Activated gamma-delta T cell treated with anti-CD3 and anti-CD28 coated beads, Interleukin-2, amount 50 U/mL, for 16 hours (primary cell): Measurements from ENCODE around the gene ANKS6.

Source experiments
- DNase-seq: peaks from one replicate; pipeline ENCODE4 v3.0.0-alpha.2; 2020; ENCODE audit warnings: low read depth

The ANKS6 gene

DNA sequence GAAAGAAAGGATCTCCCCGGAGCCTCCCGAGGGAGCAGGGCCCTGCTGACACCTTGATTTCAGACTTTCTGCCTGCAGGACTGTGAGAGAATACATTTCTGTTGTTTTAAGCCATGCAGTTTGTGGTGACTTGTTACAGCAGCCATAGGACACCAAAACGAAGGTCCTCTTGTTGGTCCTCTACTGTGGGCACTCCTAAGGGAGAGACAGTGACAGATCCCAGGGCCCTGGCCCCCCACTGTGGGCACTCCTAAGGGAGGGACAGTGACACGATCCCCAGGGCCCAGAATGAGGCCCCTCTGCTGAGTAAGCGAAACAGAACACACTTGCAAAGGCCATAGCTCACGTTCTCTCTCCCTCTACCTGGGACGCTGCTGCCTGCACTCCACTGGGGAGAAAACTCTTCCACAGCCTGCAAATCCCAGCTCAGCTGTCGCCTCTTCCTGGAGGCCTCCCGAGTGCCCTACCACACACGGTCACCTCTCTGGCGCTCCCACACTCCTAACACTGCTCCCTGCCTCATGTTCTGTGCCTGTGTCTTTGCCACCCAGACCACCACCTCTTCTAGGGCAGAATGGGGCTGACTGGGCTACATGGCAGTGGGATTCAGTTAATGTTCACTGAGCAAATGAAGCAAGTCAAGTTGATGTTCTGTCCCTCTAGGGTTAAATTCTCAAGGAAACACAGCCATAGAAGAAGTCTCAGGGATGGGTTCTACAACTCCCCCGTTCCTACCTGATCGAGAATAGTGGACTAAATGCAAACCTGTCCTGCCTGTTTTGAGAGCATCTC is 23.8 kb downstream of the ANKS6 start:
- DNase-seq: no peak

DNA sequence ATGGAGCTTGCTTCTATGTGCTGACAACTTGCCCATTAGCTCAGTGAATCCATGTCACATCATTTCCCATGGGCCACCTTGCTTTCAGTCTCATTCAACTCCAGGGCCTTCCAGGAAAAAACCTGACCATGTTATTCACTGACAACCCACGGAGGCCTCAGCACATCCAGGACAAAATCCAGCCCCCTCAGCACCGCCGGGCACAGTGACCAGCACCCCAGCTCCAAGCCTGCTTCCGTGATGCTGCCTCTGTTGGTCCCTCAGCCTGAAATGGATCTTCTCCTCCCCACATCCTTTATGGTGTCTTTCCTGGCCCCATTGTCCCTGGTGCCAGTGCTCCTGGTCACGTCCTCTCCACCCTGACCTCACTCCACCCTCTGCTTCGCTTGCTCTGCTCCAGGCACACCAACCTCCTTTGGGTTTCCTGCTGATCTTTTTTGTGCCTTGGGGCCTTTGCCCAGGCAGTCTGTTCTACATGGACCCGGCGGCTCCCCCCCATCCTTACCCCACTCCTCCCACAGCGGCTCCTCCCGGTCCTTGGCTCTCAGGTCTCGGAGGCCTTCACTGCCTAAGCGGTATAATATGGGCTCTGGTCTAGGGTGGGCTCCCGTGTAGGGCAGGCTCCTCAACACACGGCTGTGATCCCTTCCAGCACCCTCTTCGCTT is 25.0 kb downstream of the ANKS6 start:
- no peak for DNase-seq

DNA sequence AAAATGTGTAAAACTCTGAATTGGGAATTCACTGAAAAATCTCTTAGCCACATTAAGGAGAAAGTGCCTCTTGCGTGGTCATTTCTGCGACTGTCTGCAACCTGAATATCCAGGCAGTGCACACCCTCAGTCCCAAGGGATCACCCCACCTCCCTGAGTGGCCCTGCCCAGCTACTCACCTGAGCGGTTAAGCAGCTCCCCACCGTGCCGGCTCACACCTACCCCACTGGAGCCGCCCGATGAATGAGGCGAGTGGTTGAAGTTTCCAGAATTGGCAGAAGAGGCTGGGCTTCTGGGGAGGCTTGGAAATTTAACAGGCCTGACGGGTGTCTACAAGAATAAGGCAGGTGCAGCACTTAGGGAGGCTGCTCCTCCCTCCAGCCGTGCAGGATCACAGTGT is 25.6 kb downstream of the ANKS6 start:
- no peak for DNase-seq

DNA sequence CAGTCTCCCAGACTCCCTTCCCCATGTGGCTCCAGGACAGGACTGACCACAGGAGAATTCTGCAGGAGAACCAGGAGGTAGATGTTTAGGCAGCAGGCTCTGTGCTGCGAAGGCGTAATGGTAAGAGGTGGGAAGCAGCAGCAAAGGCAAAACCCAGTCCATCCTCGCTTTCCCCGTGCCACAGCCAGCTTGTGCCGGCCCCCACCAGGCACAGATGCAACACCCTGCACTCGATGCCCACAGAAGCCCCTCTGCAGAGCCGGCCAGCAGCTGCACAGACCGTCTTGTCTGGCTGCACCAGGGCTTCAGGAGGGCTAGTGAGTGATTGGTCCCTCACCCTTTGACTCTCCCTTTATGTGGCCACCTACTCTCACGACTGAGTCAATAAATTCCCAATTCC is 28.0 kb downstream of the ANKS6 start:
- no peak for DNase-seq

DNA sequence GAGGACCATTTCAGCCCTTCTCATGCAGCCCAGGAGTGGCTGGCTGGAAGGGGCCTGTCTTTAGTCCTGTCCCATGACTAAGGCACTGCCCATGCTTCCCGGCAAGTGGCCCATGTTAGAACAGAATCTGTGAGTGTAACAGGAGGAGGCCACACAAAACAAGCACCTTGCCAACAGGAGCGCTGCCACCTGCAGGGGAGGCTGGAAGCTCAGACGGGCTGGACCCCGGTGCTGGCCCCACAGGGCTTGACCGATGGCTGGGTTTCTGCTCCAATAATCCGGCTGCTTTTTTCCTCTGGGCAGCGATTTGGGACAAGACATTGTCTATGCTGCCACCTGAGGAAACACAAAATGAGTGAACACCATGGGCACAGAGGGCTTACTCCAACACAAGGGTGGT is 28.4 kb downstream of the ANKS6 start:
- no peak for DNase-seq

DNA sequence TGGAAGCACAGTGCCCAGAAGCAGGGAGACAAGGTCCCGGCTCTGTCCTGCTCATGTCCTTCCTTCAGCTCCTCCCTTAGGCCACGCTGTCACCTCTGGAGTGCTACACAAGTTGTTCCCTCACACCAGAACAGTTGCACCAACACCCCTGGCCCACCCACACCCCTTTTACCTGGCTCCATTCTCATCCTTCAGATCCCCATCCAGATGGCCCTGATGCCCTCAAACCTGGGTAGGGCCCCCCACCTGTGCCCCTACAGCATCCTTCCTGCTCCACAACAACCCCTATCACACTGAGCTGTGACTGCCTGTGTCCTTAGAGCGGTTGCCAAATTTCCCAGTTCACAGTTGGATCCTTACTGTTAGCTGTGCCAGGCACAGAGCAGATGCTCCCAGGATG is 29.2 kb downstream of the ANKS6 start:
- no peak for DNase-seq

DNA sequence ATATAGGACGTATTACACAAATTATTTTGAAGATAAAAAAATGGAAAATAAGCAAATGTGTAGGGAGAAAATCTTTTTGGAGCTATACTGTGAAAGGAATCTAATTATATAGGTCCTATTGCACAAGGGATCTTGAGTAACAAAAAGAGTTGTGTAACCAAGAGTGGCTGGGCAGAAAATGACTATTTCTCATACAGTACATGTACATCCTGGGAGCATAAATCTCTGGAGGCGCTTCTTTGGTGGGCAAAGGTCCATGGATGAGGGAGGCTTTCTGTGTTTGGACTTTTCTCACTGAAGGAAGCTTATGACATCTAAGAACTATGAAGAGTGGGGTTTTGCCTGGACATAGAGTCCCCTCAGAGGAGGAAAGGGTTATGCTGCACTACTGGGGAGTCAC is 29.8 kb downstream of the ANKS6 start:
- DNase-seq: no peak

DNA sequence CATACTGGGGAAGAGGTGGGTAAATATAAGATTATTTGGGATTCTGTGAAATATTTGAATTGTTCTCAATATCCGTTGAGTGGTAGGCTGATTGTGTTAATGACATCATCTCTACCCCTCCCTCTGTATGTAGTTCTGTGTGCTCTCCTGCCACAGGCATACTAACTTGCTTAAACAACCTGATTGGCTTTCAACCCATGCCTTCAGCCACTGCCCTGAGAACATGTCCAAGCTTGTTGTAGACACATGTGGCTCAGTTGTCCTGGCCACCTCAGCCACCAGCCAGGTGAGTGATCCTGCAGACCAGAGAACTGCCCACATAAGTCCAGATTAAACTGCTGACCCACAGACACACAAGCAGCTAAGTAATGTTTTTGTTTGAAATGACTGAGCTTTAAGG is 31.1 kb downstream of the ANKS6 start:
- no peak for DNase-seq

DNA sequence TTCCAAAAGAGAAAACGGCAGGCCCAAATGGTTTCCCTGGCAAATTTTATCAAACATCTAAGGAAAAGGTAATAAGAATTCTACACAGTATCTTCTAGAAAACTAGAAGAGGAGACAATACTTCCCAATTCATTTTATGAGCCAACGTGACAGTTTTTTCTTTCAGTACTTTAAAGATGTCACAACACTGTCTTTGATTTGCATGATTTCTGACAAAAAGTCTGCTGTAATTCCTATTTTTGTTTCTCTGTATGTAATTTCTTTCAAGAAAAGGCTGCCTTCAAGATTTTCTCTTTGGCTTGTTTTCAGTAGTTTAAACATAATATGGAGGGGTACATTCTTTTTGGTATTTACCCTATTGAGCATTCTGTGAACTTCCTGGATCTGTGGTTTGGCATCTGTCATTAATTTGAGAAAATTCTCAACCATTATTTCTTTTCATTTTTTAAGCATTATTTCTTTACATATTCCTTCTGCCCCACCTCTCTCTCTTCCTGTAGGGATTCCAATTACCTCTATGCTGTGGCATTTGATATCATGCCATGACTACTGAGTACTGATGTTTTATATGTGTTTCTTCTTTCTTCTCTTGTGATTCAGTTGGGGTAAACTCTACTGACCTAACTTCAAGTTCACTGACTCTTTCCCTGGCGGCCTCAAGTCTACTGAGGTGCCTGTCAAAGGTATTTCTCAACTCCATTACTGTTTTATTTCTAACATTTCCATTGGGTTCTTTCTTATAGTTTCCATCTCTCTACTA is 32.2 kb downstream of the ANKS6 start:
- no peak for DNase-seq

DNA sequence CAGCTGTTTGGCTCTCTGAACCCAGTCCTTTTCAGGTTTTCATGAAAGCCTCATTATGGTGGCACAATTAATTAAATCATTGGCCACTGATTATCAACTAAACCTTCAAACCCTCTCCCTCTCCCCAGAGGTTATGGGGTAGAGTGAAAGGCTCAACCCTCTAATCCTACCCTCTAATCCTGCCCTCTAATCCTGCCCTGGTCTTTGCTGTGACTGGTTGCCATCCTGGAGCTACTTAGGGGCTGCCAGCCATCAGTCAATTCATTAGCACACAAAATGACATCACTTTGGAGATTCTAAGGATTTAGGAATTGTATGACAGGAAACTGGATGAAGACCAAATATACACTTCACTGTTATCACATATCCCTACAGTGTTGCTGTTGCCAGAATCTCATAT is 36.1 kb downstream of the ANKS6 start:
- DNase-seq: no peak

DNA sequence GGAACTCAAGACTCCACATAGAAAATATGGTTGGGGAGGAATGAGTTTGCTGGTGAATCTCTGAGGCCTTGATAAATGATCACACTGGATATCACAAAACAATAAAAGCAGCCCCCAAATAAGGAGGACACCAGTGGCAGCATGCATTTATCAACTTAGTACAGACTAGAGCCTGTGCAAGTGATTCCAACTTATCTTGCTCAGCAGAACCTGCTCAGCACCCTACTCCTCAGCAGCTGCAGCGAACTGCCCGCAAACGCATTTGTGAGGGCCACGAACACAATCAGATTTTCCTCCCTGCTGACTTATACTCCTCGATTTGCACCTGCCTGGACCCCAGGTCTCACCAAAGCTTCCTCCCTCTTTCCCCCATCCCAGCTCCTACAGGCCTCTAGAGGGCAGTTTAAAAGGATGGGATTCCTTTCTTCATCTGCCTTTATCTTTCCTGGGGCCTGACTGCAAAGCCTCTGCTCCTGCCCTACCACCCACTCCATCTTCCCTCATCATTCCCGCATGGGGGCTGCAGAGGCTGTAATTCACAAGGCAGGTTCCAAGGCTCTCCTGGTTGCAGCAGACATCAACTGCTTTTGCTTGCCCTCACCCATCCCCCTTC is 41.2 kb downstream of the ANKS6 start:
- DNase-seq: no peak

DNA sequence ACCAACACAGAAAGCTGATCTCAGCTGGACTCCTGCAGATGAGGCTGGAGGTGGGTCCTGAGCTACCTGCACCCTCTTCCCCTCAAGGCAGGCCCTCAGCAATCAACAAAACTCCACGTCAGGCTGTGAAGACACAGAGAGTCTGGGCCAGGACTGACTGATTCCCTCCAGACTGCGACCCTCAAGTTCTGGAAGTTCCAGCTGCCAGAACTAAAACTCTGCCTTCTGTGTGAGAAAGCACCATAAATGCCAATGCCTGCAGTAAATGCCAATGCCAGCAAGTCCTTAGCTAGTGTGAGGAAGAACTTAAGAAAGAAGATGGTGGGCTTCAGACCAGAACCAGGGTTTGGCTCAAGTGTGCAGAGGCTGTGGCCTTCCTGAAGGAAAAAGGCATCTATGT is 45.1 kb downstream of the ANKS6 start:
- no peak for DNase-seq

DNA sequence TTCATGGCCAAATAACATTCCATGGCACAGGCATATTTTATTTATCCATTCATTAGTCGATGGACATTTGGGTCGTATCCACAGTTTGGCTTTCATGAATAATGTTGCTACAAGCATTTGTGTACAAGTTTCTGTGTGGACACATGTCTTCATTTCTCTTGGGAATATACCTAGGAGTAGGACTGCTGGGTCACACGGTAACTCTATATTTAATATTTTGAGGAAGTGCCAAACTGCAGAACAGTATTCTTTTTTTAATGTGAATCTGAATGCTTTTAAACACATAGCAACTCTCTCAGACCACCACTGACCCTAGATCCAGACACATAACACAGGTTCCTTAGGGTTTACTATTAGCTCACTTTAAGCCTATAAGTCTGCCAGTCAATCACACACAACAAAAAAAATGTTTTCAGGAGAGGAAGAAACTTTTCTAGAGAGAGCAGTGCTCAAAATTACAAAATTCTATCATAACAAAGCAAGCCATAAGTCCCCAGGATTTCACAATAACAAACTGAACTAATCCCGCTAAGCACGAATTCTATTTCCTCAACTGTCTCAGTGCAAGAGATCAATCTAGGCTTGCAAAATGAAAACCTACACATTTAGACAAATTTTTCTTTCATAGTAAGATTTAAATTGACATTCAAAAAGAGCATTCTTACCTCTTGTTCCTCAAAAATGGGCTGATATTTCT is 45.8 kb downstream of the ANKS6 start:
- no peak for DNase-seq

DNA sequence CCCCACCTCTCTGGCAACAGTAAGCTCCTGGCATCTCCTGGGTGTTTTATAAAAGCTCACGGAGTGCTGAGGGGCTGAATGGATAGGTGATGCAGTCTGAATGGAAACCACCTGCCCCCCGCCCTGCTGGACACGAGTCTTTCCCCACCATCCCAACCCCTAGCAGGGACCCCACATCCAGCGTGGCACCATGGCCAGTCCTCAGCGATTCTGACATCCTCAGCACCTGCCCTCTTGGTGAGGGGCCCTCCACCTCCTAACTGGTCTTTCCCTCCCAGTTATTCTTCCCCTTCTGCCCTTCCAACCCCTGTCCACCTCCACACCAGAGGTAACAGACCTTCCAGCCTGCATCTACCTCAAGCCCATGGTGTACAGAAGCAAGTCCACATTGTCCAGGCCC is 48.9 kb downstream of the ANKS6 start:
- DNase-seq: no peak

DNA sequence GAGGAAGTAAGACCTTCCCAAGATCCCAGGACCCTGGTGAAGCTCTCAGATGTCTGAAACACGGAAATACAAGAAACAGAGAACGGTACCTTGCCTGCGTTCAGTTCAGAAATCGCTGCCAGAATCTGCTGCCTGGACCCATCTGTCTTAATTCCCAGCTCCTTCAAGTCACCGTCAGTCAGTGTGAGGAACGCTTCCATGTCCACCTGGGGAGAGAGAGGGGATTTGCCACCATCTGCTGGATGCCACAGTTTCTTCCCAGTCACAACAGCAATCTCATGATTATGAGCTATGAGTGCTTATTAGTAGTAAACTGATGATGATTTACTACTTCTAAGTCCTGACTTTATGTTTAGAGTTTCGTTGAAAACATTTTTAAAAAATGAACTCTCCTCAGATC is 50.9 kb downstream of the ANKS6 start:
- no peak for DNase-seq

DNA sequence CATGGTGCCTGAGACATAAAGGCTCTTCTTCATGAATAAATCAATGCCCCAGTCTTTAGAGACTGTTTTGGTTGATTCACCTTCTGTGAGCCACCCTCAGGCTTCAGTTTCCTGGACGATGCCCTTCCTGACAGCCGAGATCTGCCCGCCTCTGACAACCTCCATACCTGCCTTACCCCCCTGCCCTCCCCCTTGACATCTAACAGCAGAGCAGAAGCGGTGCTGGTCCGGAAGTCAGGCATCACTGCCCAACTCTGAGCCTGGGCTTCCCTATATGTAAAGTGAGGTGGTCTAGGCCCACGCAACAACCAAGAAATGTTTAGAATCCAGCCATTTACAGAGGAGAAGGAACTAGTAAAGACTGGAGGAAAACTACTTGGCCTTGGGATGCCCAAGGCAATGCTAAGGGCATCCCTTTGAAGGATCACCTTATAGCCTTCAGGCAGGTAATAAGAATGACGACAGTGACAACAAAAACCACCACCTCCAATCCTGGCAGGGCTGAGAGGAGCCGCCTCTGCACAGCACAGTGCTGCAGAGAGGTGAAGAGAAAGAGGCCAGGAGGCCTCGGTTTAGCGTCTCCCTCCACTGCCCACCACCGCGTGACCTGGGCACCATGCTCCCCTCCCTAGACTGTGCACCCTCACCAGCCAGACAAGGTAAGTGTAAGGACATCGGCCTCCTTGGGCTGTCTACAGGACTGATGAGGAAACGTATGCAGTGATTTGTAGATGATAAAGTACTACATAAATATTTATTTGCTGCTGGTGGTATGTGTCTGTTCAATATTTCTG is 52.3 kb downstream of the ANKS6 start:
- no peak for DNase-seq

DNA sequence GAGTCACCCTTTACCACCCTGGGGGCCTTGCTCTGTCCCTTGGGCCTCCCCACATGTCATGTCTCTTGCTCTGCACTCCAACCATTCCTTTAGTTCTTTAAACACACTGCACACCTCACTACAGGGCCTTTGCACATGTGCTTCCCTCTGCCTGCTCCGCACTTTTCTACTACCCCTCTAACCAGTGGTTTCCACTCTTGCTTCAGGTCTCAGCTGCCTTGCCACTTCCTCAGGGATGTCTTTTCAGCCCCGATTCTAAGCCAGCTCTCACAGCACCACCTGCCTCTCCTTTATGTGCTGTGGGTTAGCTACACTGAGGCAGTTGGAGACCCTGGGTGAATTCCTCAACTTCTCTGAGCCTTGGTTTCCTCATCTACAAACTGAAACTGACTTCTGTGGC is 53.0 kb downstream of the ANKS6 start:
- DNase-seq: no peak

DNA sequence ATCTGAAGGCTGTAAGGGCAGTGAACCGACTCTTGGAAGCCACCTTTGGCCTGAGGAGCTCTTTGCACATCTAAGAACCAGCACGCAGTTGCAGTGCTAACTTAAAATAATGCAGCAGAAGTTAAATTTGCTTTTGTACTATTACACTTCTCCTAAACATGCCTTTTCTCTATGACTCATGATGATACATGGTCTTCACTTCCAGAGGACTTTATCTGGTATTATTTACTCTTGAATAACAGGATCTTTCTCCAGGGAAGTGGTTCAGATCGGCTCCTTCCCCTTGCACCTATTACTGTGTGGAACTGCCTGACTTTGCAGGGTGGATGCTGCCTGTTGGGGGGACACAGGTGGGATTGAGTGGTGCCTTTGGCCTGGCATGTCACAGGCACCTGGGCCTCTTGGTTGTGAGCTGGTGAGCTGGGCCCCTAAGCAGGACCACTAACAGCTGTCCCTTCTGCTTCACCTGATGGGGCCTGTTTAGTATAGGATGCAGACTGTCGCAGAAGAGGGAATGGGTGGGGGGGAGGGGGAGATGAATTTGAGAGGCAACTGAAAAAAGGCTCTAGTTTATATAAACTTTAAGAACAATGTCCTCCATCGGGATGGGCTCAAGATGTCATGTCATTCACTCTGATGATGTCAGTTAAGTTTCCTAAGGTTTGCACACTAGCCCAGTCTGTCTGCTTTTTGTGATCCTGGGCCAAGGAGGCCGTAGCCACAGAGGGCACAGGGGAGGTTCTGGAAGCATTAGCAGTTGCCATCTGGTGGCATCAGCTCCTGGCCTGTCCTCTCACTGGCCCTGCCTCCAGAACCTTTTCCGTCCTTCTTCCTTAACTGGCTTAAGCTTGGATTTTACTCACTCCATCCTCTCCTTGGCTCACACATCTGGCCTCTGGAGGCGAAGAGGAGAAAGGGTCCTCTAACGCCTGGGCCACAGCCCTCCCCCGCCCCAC is 53.8 kb downstream of the ANKS6 start:
- no peak for DNase-seq

DNA sequence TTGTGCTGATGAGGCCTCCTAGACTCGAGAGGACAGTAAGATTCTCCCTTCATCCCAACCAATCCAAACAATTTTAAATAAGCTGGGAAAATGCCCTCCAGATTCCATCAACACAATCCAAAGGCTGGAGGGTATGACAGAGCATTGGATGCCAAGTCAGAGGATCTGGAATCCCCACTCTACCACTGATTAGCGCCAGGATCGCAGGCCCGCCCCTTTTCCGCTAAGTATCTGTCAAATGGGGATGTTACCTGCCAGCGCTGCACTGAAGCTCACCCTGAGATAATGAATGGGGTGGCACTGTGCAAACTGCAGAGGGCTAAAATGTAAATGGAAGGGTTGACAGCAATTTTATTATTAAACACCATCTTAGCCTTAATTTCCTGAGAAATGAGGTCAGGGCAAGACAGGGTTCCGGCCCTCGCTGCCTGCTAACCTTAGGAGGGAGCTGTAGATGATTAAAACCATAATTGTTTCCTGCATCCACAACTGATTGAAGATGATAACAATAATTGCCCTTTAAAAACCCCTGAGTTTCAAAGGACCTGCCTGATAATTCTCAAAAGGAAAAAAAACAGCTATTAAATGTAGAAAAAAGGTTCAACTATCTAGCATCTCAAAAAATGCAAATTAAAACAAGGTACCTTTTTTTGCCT is 56.0 kb downstream of the ANKS6 start:
- DNase-seq: no peak

DNA sequence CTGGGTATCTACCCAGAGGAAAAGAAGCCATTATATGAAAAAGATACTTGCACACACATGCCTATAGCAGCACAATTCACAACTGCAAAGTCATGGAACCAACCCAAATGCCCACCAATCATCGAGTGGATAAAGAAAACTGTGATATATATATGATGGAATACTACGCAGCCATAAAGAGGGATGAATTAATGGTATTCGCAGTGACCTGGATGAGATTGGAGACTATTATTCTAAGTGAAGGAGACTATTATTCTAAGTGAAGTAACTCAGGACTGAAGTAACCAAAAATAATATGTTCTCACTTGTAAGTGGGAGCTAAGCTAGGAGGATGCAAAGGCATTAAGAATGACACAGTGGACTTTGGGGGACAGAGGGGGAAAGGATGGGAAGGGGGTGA is 57.6 kb downstream of the ANKS6 start:
- DNase-seq: no peak
